Measurements from ENCODE around the gene ARID3A. TPM values are rescaled to one million over a fixed set of nuclear protein-coding genes. Genes with fewer than 3 reads are reported as not detected.
"Not testable (repeated sequence)": the region's sequence is repeated elsewhere in the genome, so short reads cannot be mapped to it uniquely, and the experiment has no call there.

ARID3A gene
- total RNA-seq, 1 experiment from 2014 or later = 34.8 TPM

DNA sequence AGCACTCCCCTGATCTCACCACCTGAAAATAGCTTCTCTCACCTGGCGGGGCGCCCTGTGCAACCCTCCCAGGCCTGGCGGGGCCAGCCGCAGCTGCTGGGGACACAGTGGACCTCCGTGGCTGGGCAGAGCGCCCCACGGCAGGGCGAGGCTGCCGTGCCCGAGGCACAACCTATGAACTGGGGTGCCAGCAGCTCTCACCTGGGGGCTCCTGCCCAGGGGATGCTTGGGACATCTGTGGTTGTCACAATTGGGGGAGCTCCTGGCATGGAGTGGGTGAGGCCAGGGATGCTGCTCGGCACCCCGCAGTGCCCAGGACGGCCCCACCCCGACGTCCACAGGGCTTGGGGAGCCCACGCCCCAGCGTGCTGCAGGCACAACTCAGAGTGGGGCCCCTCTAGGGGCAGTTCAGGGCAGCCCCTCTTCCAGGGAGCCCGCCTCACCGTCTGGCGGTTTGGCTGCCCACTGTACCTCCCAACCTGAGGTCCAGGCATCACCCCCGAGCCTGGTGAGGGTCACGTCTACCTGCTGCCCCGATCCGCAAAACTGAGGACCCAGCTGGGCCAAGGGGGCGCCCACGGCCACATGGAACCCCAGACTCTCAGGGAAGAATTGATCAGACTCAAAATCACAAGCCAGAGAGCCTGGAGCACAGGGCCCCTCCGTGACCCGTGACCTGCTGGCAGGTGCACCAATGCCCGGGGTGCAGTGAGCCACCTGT, 89.4 kb downstream of the ARID3A start:
- no peaks in the 10 kb centered on the region for H3K4me1 ChIP-seq
- no peak overlapping the region for H3K27ac ChIP-seq

GRCh38 chr19:1015782-1016646, 90.2 kb downstream of the ARID3A start:
- Histone ChIP-seq H3K4me1 (no peaks in the 10 kb centered on the region), H3K36me3 (peaks cover 28% of the 10 kb centered on the region), H3K27ac (no peak overlapping the region), H3K27me3 (no peaks in the 10 kb centered on the region), H3K9me3 (replicated peaks) (no peaks in the 10 kb centered on the region), H3K4me3 (no peak overlapping the region)
- no peak for DNase-seq

More for the DNA sequence above, 89.4 kb downstream of the ARID3A start:
- Histone ChIP-seq H3K4me3 (no peak overlapping the region), H3K9me3 (replicated peaks) (no peaks in the 10 kb centered on the region), H3K36me3 (peaks cover 34% of the 10 kb centered on the region), H3K27me3 (no peaks in the 10 kb centered on the region)
- DNase-seq = no peak

- H3K27ac ChIP-seq = no peak overlapping the region
- no peaks in the 10 kb centered on the region for H3K27me3 ChIP-seq
- no peaks in the 10 kb centered on the region for H3K9me3 ChIP-seq (replicated peaks)
- H3K4me3 ChIP-seq = no peak overlapping the region
- no peak for DNase-seq
- H3K36me3 ChIP-seq = peaks cover 24% of the 10 kb centered on the region
- no peaks in the 10 kb centered on the region for H3K4me1 ChIP-seq
These were observed 90.8 kb downstream of the ARID3A start for GRCh38 chr19:1016647-1017114.

DNA sequence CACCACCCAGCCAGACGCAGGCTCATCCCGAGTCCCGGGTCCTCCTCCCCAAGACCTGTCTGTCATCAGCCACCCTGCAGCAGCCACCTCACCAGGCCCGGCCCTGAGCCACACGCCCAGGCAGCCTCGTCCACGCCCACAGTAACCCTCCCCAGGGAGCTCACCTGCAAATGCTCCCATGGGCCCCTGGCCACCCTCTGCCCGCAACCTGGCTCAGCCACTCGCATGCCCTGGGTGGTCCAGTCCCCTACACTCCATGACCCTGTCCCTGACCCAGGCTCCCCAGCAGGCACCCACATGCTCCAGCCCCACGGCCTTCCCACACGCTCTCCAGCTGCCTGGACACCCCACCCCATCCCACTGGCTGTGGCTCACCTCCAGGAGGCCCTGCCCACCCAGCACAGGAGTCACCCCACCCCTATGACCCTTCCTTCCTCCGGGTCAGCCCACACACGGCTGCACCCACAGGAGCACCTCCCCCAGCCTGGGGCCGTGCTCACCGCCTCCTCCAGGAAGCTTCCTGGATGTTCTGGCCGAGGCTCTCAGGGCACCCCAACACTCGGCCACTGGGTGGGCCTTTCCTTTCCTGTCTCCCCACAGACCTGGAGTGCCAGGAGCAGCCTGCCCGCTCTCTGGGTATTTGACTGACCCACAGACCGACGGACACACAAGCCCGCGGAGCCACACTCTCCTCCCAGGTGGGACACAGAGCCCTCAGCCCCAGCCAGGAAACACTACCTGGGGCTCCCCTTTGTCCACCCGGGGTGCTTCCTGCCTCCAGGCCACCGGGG, 91.5 kb downstream of the ARID3A start:
- H3K27ac ChIP-seq = no peak overlapping the region
- peaks cover 1% of the 10 kb centered on the region; the same call in 1 of the 2 replicates for H3K4me1 ChIP-seq
- peaks cover 18% of the 10 kb centered on the region for H3K36me3 ChIP-seq
- DNase-seq = no peak
- no peaks in the 10 kb centered on the region for H3K9me3 ChIP-seq (replicated peaks)
- H3K27me3 ChIP-seq = no peaks in the 10 kb centered on the region
- H3K4me3 ChIP-seq = no peak overlapping the region

DNA sequence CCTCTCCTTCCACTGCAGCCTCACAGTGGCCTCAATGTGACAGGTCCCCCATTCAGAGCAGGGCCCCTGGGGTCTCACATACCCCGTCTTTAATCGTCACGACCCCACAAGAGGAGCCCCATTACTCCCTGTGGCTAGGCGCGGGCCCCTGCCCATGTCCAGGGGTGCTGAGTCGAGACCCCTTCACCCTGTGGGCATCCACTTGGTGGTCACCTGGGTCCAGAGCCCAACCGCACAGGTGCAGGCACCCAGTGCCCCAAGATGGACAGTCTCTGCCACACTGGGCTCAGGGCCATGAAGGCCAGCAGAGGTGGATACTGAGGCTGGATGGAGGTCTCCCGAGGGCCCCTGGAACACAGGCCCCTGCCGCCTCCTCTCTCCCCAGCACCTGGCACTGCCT, 92.1 kb downstream of the ARID3A start:
- Histone ChIP-seq H3K27me3 (no peaks in the 10 kb centered on the region), H3K27ac (no peak overlapping the region), H3K4me3 (no peak overlapping the region), H3K9me3 (replicated peaks) (no peaks in the 10 kb centered on the region), H3K4me1 (peaks cover 3% of the 10 kb centered on the region; the same call in 1 of the 2 replicates), H3K36me3 (peaks cover 12% of the 10 kb centered on the region)
- no peak for DNase-seq

GRCh38 chr19:1018393-1018792, 92.6 kb downstream of the ARID3A start:
- Histone ChIP-seq H3K36me3 (peaks cover 7% of the 10 kb centered on the region), H3K4me1 (peaks cover 3% of the 10 kb centered on the region; the same call in 1 of the 2 replicates), H3K27me3 (no peaks in the 10 kb centered on the region), H3K4me3 (no peak overlapping the region), H3K27ac (no peak overlapping the region), H3K9me3 (replicated peaks) (no peaks in the 10 kb centered on the region)
- DNase-seq = no peak

DNA sequence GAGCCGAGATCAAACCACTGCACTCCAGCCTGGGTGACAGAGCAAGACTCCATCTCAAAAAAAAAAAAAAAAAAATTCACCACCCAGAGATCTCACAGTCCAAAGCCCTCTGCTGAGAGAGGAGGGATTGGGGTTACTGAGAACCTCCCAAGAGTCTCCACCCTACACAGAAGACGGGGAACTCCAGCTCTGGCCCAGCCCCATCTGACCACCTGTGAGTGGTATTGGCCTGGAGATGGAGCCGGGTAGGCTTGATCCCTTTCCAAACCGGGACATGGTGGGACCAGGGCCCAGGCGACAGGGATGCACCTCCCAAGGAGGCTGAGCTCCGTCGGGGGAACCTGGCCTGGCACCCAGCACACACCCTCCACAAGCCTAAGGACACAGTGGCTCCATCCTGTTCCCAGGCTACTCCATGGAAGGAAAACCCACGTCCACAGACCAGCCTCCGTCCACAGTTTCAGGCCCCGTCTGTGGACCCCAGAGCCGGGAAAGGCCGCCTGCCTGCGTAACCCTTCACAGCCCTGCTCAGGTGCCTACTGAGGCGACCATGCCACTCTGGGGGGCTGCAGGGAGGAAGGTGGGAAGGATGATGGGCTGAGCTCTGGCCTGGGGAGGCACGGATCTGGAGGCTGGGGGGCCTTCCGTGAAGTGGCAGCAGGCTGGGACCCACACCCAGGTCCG, 93.2 kb downstream of the ARID3A start:
- no peaks in the 10 kb centered on the region for H3K9me3 ChIP-seq (replicated peaks)
- DNase-seq = no peak
- no peak overlapping the region for H3K4me3 ChIP-seq
- H3K4me1 ChIP-seq = peaks cover 3% of the 10 kb centered on the region; the same call in 1 of the 2 replicates
- peaks cover 2% of the 10 kb centered on the region for H3K36me3 ChIP-seq
- no peak overlapping the region for H3K27ac ChIP-seq
- no peaks in the 10 kb centered on the region for H3K27me3 ChIP-seq

- Histone ChIP-seq H3K36me3 (peaks cover 2% of the 10 kb centered on the region), H3K4me3 (peak overlapping the region; percentile 74), H3K27ac (no peak overlapping the region), H3K4me1 (peaks cover 3% of the 10 kb centered on the region; the same call in 1 of the 2 replicates), H3K27me3 (no peaks in the 10 kb centered on the region), H3K9me3 (replicated peaks) (no peaks in the 10 kb centered on the region)
- no peak for DNase-seq
These were observed 93.8 kb downstream of the ARID3A start for GRCh38 chr19:1019616-1019961.

DNA sequence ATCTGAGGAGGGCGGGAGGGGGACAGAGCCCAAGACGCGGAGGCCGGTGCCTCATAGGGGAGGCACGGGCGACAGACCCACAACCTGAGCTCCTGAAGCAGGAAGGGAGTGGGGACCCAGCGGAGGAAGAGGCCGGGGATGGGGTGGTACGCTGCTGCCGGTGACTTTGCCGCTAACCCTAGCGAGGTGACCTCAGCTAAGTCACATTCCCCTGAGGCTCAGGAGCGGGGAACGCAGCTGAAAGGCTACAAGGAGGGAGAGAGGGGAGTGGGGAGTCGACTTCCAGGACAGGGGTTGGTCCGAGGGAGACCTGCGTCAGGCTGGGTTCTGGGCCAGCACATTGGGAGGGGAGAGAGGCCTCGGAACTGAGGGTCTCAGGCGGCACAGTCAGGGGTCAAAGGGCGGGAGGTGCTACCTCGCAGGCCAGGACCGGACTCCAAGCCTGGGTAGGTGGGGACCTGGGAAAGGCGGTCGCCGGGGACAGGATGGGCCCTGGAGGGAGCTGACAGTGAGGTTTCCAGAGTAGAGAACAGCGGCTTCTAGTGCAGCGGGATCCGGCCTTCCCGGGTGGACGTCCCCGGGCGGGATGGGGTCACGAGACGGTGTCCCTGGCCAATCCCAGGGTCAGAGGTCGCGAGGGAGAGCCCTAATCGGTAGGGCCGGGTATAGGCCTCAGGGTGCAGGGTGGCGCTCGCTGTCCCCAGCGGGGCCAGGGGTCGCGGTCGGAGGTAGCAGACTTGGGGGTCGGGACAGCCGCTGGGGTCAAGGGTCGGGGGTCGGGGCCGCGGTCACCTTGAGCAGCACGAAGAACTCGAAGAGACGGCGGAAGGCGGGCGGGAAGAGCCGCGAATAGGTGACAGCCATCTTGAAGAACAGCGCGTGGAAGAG, 94.4 kb downstream of the ARID3A start:
- Histone ChIP-seq H3K36me3 (peaks cover 2% of the 10 kb centered on the region; the same call in 1 of the 2 replicates), H3K9me3 (replicated peaks) (no peaks in the 10 kb centered on the region), H3K4me1 (peaks cover 3% of the 10 kb centered on the region; the same call in 1 of the 2 replicates), H3K27me3 (no peaks in the 10 kb centered on the region), H3K27ac (peak overlapping the region; percentile 33; the same call in 1 of the 2 replicates), H3K4me3 (peak overlapping the region; percentile 74)
- DNase-seq = peak in 1 of 2 experiments; percentile 30

DNA sequence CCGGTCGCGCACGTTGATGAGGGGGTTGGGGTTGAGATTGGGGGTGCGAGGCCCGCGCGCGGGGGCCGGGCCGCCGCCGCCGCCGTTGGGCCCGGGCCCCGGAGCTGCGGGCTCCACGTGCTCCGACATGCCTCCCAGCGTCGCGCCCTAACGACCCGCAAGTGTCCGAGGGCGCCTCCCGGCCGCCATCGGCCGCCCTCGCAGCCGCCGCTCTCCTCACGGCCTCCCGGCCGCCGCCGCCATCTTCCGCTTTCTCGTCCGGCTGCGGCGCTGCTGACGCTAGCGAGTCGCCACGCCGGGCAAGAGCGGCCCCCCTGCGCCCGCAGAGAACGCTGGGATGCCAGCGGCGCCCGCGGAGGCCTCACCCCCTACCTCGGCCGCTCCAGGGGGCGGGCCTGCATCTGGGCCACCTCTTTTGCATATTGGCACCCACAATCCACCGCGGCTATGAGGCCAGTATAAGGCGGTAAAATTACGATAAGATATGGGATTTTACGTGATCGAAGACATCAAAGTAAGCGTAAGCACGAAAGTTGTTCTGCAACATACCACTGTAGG, 95.1 kb downstream of the ARID3A start, which contains the start of gene TMEM259:
TMEM259 (minus strand) TSS at position 256 of the 558 bp plus-strand sequence; CDS start at position 129, 127 bp downstream.
- peak within 1 kb of the TSS; percentile 74 for H3K4me3 ChIP-seq
- no peaks in the 10 kb centered on the region for H3K27me3 ChIP-seq
- peak within 1 kb of the TSS; percentile 92 for H3K27ac ChIP-seq
- peak; percentile 98 for DNase-seq
- H3K9me3 ChIP-seq (replicated peaks) = no peaks in the 10 kb centered on the region
- 0 out of 2 replicates have a peak, but pooled peaks cover 2% of the 10 kb centered on the region for H3K36me3 ChIP-seq
- H3K4me1 ChIP-seq = peaks cover 3% of the 10 kb centered on the region; the same call in 1 of the 2 replicates

DNA sequence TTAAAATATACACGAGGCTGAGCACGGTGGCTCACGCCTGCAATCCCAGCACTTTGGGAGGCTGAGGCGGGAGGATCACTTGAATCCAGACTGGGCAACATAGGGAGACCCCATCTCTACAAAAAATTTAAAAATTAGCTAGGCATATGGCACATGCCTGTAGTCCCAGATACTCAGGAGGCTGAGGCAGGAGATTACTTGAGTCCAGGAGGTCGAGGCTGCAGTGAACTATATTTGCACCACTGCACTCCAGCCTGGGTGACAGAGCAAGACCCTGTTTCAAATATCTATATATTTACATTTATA, 98.0 kb downstream of the ARID3A start:
- not testable (repeated sequence) for H3K36me3 ChIP-seq; H3K27me3 ChIP-seq; H3K4me1 ChIP-seq; DNase-seq; H3K9me3 ChIP-seq (replicated peaks); H3K4me3 ChIP-seq; H3K27ac ChIP-seq

GRCh38 chr19:1025080-1025479, 99.2 kb downstream of the ARID3A start:
- not testable (repeated sequence) for H3K4me3 ChIP-seq; H3K36me3 ChIP-seq; H3K9me3 ChIP-seq (replicated peaks); H3K27ac ChIP-seq; DNase-seq; H3K27me3 ChIP-seq; H3K4me1 ChIP-seq
